Stimulated activated naive B cell treated with anti-CD40 and anti-IgM and Interleukin-4, amounts not matched to agents 10 μg/mL and 1 μg/mL and 100 μg/mL, for 72 hours (primary cell): ENCODE data around the gene TLNRD1.
A peak's percentile ranks its signal among the peaks of the same experiment; 100 is the strongest.
"Not testable (repeated sequence)": the region's sequence is repeated elsewhere in the genome, so short reads cannot be mapped to it uniquely, and the experiment has no call there.

Experiments used
- ATAC-seq, 2 donors: fragments of 150-1000 bp; cut with Tn5 transposase; replicated peaks; 2 replicates each; pipeline ENCODE4 v1.10.0; 2021; ENCODE audit warnings: moderate library complexity in 1 of 2
- DNase-seq: peaks from one replicate; pipeline ENCODE4 v3.0.0; 2021
- H3K27ac Mint-ChIP-seq: one replicate; pipeline ENCODE4 v1.8.0; 2022; ENCODE audit warnings: mild to moderate bottlenecking, mixed read lengths
- H3K27me3 Mint-ChIP-seq, 2 donors: one replicate each; pipeline ENCODE4 v1.8.0; 2022; ENCODE audit warnings: mixed read lengths in 2 of 2
- H3K36me3 Mint-ChIP-seq, 2 donors: one replicate each; pipeline ENCODE4 v1.8.0; 2022; ENCODE audit warnings: mixed read lengths in 2 of 2, mild to moderate bottlenecking in 1 of 2
- H3K4me1 Mint-ChIP-seq, 2 donors: one replicate each; pipeline ENCODE4 v1.8.0; 2022; ENCODE audit warnings: mixed read lengths in 2 of 2, mild to moderate bottlenecking in 1 of 2
- H3K4me3 Mint-ChIP-seq, 2 donors: one replicate each; pipeline ENCODE4 v1.8.0; 2022; ENCODE audit warnings: mild to moderate bottlenecking in 2 of 2, mixed read lengths in 2 of 2, moderate library complexity in 1 of 2
- H3K9me3 Mint-ChIP-seq, 2 donors: one replicate each; pipeline ENCODE4 v1.8.0; 2022; ENCODE audit warnings: mixed read lengths in 2 of 2, mild to moderate bottlenecking in 1 of 2

TLNRD1 gene

DNA sequence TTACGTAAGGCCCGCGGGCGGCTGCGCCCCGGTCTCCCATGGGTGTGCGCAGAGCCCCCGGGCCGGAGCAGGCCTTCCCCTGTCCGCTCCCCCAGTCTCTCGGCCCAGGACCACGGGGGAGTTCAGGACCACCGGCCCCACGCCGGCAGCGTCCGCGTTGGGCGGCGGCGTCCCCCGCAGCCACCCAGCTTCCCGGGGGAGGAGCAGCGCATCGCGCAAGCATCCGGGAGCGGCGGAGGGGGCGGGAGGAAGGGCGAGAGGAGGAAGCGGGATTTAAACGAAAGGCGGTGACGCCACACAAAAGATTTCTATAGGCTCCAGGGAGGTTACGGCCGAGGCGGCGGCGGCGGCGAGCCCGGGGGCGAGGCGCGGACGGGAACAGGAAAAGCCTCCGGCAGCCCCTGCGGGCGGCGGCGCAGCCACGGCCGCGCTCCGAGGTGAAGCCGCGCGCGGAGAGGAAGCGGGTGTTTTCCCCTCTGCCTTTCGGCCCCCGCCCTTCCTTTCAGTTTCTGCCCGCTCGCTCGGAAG lies at the start of gene TLNRD1:
Gene TLNRD1, plus strand, starts transcription at position 300 of the 528 bp plus-strand sequence. CDS start 1,349 bp downstream, outside the sequence.
- Mint-ChIP-seq H3K4me3 (peak within 1 kb of the TSS; percentile 89 to 91), H3K36me3 (peaks cover 14 to 17% of the 10 kb centered on the region in 2 donors), H3K27ac (peak within 1 kb of the TSS; percentile 94), H3K4me1 (peaks cover 29 to 50% of the 10 kb centered on the region in 2 donors), H3K27me3 (no peaks in the 10 kb centered on the region), H3K9me3 (no peaks in the 10 kb centered on the region)
- DNase-seq (peak; percentile 84), ATAC-seq (peak; percentile 75 to 76)

DNA sequence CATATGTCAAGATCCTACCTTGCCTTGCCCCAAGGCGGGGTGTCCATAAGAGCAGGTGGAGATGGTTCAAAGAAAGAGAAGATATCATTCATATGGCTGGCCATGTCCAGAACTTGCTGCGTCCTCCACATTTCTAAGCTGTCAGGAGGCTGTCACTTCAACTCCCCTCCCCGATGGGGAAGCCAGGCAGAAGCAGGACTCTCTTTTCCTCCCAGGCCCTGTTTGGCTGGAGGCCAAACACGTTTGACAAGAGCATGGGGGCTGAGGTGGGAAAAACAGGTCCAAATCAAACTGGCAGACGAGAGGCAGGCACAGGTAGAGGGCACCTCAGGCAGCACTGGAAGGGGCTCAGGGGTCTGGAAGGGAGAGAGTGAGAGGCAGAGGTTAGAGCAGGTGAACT lies 48.8 kb upstream of the TLNRD1 start:
- peaks cover 47 to 82% of the 10 kb centered on the region in 2 donors for H3K36me3 Mint-ChIP-seq
- ATAC-seq = no peak
- H3K27ac Mint-ChIP-seq = no peak overlapping the region

DNA sequence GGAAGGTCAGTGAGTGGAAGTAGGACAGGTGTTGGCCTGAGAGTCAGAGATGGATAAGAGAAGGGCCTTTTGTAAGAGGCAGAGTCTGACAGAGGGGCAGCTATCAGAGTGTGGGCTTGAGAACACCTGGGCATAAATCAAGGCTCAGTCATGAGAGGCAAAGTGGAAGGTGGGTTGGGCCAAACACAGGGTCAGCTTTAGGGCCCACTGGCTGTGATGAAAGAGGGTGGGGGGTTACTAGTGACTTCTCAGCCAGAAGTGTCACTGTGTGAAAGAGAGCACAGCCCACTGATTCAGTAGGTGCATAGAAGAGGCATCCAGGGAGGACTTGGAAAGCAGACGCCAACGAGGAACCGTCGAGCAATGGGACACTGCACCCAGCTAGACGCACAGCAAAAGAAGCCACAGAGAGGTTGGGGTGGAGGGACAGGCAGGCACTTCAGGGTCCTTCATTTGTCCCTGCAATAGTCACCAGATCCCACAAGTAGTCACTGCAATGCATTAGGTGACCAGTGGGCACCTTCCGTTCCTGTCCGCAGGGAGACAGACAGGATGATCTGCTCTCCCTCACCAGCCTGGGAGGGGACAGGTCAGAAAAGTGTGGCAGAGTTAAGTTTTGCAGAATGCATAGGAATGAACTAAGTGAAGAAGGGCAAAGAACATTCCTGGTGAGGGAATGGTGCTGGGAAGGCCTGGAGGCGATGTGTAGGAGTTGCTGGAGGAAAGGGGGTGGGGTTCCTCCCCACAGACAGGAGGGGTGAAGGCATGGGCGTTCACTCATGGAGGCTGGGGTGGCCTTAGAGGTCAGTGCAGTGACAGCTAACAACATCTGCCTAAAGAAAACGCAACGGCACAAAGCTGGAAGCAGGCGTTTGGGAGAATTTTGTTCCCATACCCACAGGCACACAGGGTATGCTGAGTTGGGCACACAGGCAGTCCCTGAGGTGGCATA lies 47.4 kb upstream of the TLNRD1 start:
- H3K36me3 Mint-ChIP-seq = peaks cover 43 to 73% of the 10 kb centered on the region in 2 donors
- H3K9me3 Mint-ChIP-seq = no peaks in the 10 kb centered on the region
- DNase-seq (no peak), ATAC-seq (no peak)
- H3K4me3 Mint-ChIP-seq = no peak overlapping the region
- H3K27me3 Mint-ChIP-seq = no peaks in the 10 kb centered on the region
- no peak overlapping the region for H3K27ac Mint-ChIP-seq
- H3K4me1 Mint-ChIP-seq = peaks cover 7 to 22% of the 10 kb centered on the region in 2 donors

More for the DNA sequence above, 48.8 kb upstream of the TLNRD1 start:
- peaks cover 6 to 14% of the 10 kb centered on the region in 2 donors for H3K4me1 Mint-ChIP-seq
- no peak overlapping the region for H3K4me3 Mint-ChIP-seq
- H3K27me3 Mint-ChIP-seq = no peaks in the 10 kb centered on the region
- no peak for DNase-seq
- H3K9me3 Mint-ChIP-seq = no peaks in the 10 kb centered on the region

DNA sequence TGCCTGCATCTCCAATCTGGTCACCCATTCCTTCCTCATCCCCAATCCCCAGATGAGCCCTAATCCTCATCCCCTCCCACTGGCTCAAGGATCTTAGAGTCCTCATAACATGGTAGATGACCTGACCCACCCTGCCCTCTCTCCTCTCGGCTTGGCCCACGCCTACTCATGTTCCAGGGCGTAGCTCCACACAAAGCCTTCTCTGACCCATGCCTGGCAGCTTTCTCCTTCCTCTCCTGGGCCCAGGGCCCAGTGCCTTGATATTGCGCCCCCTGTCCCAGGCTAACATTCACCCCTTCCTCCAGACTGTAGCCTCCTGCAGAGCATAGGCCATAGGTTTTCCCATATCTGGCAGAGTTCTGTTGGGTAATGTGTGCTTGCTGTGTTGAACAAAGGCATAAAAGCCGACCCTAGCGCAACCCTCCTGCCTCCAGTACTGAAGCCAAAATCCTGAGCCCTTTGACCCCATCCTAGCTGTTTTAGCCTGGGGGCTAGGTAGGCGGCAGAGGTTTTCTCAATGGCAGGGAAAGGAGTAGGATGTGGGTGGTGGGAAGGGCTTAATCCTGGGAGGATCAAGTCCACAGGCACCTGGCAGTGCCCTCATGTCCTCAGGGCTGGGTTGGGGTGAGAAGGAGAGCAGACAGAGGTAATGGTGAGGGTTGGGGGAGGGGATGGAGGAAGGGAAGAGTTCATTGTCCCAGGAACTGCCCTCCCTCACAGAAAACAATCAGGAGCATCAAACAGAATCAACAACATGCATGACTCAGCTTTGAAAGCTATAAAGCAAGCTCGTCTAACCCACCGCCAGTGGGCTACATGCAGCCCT lies 46.6 kb upstream of the TLNRD1 start:
- DNase-seq (no peak), ATAC-seq (no peak)
- Mint-ChIP-seq H3K9me3 (no peaks in the 10 kb centered on the region), H3K27ac (no peak overlapping the region), H3K4me3 (no peak overlapping the region), H3K36me3 (peaks cover 45 to 72% of the 10 kb centered on the region in 2 donors), H3K4me1 (peaks cover 13 to 30% of the 10 kb centered on the region in 2 donors), H3K27me3 (no peaks in the 10 kb centered on the region)

DNA sequence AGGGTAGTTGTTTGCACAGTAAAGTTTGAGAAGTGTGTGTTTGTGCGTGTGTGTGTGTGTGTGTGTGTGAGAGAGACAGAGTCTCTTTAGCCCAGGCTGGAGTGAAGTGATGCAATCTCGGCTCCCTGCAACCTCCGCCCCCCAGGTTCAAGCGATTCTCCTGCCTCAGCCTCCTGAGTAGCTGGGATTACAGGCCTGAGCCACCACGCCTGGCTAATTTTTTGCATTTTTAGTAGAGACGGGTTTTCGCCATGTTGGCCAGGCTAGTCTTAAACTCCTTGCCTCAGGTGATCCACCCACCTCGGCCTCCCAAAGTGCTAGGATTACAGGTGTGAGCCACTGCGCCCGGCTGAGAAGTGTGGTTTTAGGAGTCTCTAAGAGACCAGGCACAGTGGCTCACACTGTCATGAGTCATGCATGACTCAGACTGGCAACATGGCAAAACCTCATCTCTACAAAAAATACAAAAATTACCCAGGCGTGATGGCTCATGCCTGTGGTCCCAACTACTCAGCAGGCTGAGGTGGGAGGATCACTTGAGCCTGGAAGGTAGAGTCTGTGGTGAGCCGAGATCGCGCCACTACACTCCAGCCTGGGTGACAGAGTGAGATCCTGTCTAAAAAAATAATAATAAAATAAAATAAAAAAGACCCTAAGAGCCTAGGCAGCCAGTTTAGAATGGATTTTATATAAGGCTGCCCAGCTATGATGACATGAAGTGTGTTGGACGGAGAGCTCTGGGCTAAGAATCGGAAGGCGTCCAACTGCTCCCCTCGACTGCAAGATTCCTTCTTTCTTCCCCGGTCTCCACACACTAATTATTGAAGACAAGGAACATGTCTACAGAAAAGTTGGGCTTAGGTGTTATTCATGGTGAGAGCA lies 44.9 kb upstream of the TLNRD1 start:
- DNase-seq (peak; percentile 27), ATAC-seq (peak; percentile 95 to 97)
- Mint-ChIP-seq H3K36me3 (peaks cover 45 to 67% of the 10 kb centered on the region in 2 donors), H3K4me1 (peaks cover 14 to 33% of the 10 kb centered on the region in 2 donors)
- H3K27me3 Mint-ChIP-seq, H3K9me3 Mint-ChIP-seq, H3K4me3 Mint-ChIP-seq, H3K27ac Mint-ChIP-seq: not testable (repeated sequence)

DNA sequence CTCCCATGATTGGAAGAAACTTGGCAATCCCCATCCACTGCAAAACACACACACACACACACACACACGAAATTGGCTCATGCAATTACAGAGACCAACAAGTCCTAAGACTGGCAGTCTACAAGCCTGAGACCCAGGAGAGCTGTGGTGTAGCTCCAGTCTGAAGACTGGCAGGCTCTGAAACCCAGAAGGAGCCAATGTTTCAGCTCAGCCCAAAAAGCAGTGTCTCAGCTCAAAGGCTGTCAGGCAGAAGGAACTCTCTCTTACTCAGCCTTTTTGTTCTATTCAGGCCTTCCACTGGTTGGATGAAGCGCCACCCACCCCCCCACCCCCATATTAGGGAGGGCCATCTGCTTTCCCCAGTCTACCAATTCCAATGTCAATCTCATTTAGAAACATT lies 43.2 kb upstream of the TLNRD1 start:
- ATAC-seq = no peak
- no peak overlapping the region for H3K4me3 Mint-ChIP-seq
- no peak for DNase-seq
- H3K27me3 Mint-ChIP-seq = no peaks in the 10 kb centered on the region
- H3K36me3 Mint-ChIP-seq = peaks cover 50 to 67% of the 10 kb centered on the region in 2 donors
- H3K4me1 Mint-ChIP-seq = peaks cover 17 to 36% of the 10 kb centered on the region in 2 donors
- no peaks in the 10 kb centered on the region for H3K9me3 Mint-ChIP-seq
- peak overlapping the region; percentile 56 for H3K27ac Mint-ChIP-seq

DNA sequence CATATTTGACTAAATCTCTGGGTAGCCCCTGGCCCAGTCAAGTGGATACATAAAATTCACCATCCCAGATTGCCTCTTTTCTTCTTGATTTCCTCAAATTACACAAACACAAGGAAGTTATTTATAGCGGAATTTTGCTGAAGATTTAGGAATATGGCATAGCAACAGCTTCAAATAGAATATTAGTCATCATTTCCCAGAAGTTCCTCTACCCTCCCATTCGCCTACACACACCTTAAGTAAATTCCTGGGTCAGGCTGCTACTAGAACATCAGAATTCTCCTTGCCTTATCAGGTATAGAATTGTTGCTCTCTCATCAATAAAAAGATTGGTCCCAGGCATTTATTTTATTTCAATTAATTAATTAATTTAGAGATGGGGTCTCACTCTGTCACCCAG lies 42.7 kb upstream of the TLNRD1 start:
- H3K27me3 Mint-ChIP-seq = no peaks in the 10 kb centered on the region
- H3K36me3 Mint-ChIP-seq = peaks cover 48 to 67% of the 10 kb centered on the region in 2 donors
- no peaks in the 10 kb centered on the region for H3K9me3 Mint-ChIP-seq
- no peak for ATAC-seq
- H3K4me1 Mint-ChIP-seq = peaks cover 18 to 36% of the 10 kb centered on the region in 2 donors
- DNase-seq = no peak
- H3K4me3 Mint-ChIP-seq = no peak overlapping the region
- H3K27ac Mint-ChIP-seq = no peak overlapping the region

DNA sequence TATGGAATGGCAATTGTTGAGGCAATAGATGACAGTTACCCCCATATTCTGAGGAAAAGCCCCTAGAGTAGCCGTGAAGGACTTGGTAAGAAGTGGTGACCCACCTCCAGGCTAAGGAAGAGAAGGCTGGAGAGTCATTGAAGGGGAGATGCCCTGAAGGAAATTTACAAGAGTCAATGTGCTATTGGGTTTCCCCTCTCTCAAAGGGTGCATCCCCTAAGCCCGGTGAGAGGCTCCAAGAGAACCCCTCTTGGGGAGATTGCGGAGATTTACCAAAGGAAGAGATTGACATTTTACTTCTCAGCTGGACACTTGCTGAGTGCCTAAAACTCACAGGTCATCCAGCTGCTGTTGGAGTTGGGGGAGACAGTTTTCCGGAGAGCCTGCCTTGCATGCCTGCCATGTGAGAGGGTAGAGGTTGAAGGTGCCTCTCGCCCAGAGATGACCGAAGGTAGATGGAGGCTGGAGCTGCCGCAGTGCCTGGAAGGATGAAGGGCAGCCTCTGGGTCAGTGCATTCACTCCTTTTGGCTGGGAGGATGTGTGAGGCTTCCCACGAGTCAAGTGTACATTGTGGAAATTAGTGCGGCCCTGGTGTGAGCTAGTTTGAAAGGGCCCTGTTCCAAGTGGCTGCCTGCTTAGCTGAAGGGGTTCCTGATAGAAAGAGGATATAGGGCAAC lies 41.8 kb upstream of the TLNRD1 start:
- peaks cover 18 to 36% of the 10 kb centered on the region in 2 donors for H3K4me1 Mint-ChIP-seq

DNA sequence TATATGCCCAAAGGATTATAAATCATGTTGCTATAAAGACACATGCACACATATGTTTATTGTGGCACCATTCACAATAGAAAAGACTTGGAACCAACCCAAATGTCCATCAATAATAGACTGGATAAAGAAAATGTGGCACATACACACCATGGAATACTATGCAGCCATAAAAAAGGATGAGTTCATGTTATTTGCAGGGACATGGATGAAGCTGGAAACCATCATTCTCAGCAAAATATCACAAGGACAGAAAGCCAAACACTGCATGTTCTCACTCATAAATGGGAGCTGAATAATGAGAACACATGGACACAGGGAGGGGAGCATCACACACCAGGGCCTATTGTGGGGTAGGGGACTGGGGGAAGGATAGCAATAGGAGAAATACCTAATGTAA lies 35.3 kb upstream of the TLNRD1 start:
- peaks cover 6 to 19% of the 10 kb centered on the region in 2 donors for H3K4me1 Mint-ChIP-seq
- H3K4me3 Mint-ChIP-seq, DNase-seq, H3K27me3 Mint-ChIP-seq, H3K9me3 Mint-ChIP-seq, H3K27ac Mint-ChIP-seq, ATAC-seq: not testable (repeated sequence)
- peaks cover 53 to 72% of the 10 kb centered on the region in 2 donors for H3K36me3 Mint-ChIP-seq

More for the DNA sequence above, 41.8 kb upstream of the TLNRD1 start:
- Mint-ChIP-seq H3K4me3 (no peak overlapping the region), H3K27ac (peak overlapping the region; percentile 37), H3K27me3 (no peaks in the 10 kb centered on the region), H3K9me3 (no peaks in the 10 kb centered on the region), H3K36me3 (peaks cover 47 to 65% of the 10 kb centered on the region in 2 donors)
- ATAC-seq (peak in 1 of 2 donors; percentile 55), DNase-seq (no peak)

DNA sequence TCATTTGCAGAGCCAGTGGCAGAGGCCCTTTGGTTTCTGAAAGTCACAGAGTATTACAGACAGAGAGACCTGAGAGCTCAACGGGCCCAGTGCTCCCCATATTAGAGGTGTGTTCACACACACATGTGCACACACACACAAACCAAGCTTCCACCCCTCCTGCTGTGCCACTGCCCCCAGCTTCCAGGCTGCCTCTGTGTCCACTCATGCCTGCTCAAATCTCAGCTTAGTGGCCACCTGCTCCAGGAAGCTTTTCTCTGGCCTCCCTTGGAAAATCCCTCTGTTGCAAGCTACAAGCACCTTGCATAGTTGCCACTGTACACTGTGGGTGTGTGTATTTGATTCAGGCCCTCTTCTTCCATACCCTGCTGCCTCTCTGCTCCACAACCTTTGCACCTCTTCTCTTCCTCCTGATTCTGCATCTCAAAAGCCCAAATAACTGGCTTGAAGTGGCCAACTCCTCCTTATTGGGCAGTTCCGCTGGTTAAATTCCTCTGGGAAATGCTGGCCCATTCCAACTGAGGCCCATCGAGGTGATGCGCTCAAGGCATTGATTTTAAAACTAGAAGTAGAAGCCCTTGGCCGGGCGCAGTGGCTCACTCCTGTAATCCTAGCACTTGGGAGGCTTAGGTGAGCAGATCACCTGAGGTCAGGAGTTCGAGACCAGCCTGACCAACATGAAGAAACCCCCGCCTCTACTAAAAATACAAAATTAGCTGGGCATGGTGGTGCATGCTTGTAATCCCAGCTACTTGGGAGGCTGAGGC lies 34.1 kb upstream of the TLNRD1 start:
- DNase-seq (no peak), ATAC-seq (no peak)
- Mint-ChIP-seq H3K27ac (no peak overlapping the region), H3K27me3 (no peaks in the 10 kb centered on the region), H3K36me3 (peaks cover 47 to 66% of the 10 kb centered on the region in 2 donors), H3K9me3 (peaks cover 4 to 8% of the 10 kb centered on the region in 2 donors), H3K4me1 (peaks cover 6 to 16% of the 10 kb centered on the region in 2 donors), H3K4me3 (no peak overlapping the region)

DNA sequence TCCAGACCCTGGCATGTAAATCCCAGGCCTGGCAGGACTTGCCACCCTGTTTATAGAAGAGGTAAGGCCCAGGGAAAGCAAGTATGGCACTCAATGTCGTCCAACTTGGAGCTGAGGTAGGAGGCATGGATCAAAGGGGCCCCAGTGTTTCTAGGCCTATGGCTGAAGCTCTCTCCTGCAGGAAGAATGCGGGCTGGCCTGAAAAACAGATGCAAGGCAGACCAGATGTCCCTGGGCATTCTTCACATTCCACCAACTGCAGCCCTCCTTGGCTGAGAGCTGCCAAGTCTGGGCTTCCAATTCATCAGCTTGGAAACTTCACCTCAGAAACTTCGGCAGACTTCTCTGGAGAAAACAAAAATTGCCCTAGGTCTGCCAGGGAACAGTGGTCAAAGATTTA lies 33.3 kb upstream of the TLNRD1 start:
- ATAC-seq (no peak), DNase-seq (no peak)
- Mint-ChIP-seq H3K27me3 (no peaks in the 10 kb centered on the region), H3K36me3 (peaks cover 40 to 63% of the 10 kb centered on the region in 2 donors), H3K4me3 (no peak overlapping the region), H3K4me1 (peaks cover 6 to 16% of the 10 kb centered on the region in 2 donors), H3K9me3 (peaks cover 4 to 8% of the 10 kb centered on the region in 2 donors), H3K27ac (no peak overlapping the region)

DNA sequence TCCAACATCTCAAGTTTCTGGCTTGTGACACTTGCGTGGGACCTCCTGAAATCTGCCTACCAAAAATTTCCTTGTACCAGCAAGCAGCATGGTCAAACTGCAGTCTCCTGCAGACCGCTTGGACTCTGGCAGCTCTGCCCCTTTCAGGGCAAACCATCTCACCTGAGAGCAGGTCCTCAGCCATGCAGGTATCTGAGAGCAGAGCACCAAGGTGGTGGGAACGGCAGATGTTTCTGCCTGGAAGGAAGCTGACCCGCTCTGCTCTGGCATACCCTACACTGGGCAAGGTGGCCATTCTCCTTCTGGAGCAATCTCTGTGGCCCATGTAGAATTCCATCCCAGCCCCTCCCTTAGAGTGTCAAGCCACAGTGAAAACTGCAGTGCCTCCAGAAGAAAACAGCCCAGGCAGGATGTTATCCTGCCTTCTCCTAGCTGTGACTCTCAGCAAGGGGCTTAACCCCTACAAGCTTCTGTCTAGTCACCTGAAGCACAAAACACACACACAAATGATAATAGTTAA lies 32.7 kb upstream of the TLNRD1 start:
- ATAC-seq (no peak), DNase-seq (no peak)
- Mint-ChIP-seq H3K4me3 (no peak overlapping the region), H3K27me3 (no peaks in the 10 kb centered on the region), H3K9me3 (peaks cover 4 to 8% of the 10 kb centered on the region in 2 donors), H3K27ac (no peak overlapping the region), H3K4me1 (peaks cover 4 to 16% of the 10 kb centered on the region in 2 donors), H3K36me3 (peaks cover 37 to 57% of the 10 kb centered on the region in 2 donors)
